Kidney epithelial cell (primary cell): Measurements from ENCODE around the gene CFAP99. TPM values are rescaled to one million over a fixed set of nuclear protein-coding genes. Genes with fewer than 3 reads are reported as not detected.
A peak's percentile ranks its signal among the peaks of the same experiment; 100 is the strongest.

Experiments
- DNase-seq: peaks from one replicate; pipeline ENCODE4 v3.0.0-alpha.2; 2010; ENCODE audit warnings: low read depth
- H3K27me3 ChIP-seq: 2 replicates; pipeline ENCODE4 v1.6.0; 2011; ENCODE audit warnings: low read length; ENCODE audit not compliant: control insufficient read depth, insufficient read depth
- H3K36me3 ChIP-seq: 2 replicates; pipeline ENCODE4 v1.5.1; 2011; ENCODE audit warnings: low read length; ENCODE audit not compliant: control insufficient read depth, insufficient read depth
- H3K4me3 ChIP-seq: 2 replicates; pipeline ENCODE4 v1.5.1; 2011; ENCODE audit warnings: low read depth, mild to moderate bottlenecking, control low read depth, low read length
- total RNA-seq: library from RNA; depleted of rRNA; stranded (reverse); fragments of >200 nt; gene quantifications from 2 replicates; pipeline ENCODE4 v1.2.3, GENCODE V29; 2015
- TF ChIP-seq, protein P1 (sequence below): IDR thresholded peaks from 2 replicates; pipeline ENCODE4 v1.5.1; 2011; ENCODE audit warnings: mild to moderate bottlenecking, moderate library complexity, low read length, control low read depth, inconsistent platforms; ENCODE audit not compliant: insufficient read depth, poor library complexity, severe bottlenecking

CFAP99 gene
- total RNA-seq, 1 donor from 2014 or later = not detected

- Histone ChIP-seq H3K27me3 (peaks cover 9% of the 10 kb centered on the region), H3K4me3 (no peak overlapping the region), H3K36me3 (no peaks in the 10 kb centered on the region)
- no peak for DNase-seq
- TF ChIP-seq, protein P1, sequence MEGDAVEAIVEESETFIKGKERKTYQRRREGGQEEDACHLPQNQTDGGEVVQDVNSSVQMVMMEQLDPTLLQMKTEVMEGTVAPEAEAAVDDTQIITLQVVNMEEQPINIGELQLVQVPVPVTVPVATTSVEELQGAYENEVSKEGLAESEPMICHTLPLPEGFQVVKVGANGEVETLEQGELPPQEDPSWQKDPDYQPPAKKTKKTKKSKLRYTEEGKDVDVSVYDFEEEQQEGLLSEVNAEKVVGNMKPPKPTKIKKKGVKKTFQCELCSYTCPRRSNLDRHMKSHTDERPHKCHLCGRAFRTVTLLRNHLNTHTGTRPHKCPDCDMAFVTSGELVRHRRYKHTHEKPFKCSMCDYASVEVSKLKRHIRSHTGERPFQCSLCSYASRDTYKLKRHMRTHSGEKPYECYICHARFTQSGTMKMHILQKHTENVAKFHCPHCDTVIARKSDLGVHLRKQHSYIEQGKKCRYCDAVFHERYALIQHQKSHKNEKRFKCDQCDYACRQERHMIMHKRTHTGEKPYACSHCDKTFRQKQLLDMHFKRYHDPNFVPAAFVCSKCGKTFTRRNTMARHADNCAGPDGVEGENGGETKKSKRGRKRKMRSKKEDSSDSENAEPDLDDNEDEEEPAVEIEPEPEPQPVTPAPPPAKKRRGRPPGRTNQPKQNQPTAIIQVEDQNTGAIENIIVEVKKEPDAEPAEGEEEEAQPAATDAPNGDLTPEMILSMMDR = no peak
Observed at GRCh38 chr4:2438822-2439718, 20.3 kb downstream of the CFAP99 start.

DNA sequence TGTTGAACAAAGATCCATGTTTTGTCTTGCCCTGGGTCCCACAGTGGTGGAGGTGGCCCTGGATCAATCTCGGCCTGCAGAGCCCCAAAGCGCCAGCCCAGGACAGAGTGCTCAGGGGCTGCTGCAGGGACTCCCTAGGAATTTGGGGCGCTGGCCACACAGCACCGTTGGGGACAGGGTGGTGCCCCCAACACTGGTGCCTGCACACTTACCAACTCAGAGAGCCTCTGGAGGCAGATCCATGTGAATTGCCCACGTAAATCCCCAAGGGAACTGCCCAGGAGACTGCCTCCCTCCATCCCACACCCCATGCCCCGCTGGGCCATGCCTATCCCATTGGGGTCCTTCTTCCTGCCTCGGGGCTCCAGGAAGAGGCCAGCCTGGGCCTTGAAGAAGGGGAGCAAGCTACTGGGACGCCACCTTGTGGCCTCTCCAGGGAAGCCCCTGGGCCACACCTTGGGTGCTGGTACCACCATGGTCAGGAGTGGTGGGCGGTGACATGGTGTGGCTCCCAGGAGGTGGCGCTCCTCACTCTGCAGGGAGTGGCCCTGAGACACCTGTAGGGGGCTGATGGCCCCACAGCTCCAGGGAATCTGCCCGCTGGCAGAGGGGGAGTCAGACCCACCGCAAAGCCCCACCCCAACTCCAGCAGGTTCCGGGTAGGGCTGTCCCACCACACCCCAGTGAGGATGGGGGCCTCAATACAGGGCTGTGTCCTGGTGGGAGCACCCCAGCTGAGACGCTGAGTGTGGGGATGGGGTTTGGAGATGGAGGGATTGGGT, 22.8 kb downstream of the CFAP99 start:
- no peak for DNase-seq
- Histone ChIP-seq H3K27me3 (peaks cover 6% of the 10 kb centered on the region), H3K4me3 (no peak overlapping the region), H3K36me3 (no peaks in the 10 kb centered on the region)
- TF ChIP-seq, protein P1 = peak; percentile 83

DNA sequence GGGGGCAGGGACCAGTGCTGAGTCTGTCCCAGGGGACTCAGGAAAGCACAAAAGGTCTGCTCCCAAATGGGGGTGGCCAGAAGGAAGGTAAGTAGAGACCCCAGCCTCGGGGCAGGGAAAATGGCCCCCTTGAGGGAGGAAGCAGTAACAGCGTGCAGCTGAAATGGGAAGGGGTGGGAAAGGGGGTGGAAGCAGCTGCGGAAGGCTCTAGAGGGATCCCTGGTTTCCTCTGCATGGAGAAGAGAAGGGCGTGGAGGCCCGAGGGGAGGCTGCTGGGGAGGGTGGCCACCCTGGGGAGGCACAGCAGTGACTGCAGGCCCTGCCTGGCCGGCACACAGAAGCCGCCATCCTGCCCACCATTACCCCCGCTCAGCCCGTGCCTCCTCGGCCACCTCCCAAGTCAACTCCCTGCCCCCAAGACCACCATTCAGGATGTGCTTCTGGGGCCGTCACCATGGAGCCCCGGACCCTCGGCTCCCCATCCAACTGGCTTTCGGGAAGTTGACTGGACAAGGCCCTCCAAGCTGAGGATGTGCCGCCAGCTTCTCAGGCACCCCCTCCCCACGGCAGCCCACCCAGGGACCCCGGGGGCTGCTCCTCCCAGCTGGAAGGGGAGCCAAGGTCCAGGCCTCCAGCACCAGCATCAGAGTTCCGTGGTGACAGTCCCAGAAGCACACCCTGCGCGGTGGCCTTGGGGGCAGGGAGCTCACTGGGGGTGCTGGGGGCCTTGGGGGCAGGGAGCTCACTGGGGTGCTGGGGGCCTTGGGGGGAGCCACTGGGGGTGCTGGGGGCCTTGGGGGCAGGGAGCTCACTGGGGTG, 23.6 kb downstream of the CFAP99 start:
- DNase-seq = no peak
- Histone ChIP-seq H3K36me3 (no peaks in the 10 kb centered on the region), H3K27me3 (peaks cover 5% of the 10 kb centered on the region), H3K4me3 (no peak overlapping the region)
- TF ChIP-seq, protein P1 = no peak

DNA sequence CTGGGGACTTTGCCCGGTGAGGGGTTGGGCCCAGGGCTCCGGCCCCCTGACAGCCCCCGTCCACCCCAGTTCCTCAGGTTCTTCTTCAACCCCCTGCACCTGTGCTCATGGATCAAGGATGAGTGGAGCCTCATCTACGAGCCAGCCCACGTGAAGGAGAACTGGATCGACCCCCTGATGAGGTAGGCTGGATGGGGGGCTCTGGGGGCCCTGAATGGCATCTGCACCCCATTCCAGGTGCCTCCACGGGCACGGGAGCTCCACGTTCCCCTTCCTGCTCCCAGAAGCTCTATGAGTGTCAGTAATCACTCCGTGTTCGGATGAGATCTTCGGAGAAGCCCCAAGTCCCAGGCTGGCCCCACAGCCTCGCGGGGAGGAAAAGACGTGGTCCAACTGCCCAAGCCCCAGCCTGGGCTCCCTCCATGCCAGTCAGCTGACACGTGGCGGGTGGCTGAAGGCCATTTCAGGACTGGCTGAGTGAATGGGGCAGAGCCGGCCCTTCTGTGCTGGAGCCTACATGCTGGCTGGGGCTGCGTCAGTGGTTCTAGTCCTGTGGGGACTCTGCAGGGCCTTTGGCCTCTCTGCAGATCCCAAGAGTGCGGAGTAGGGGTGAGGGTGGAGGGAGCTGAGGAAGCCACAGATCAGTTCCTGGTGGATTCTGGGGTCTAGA, 24.4 kb downstream of the CFAP99 start:
- no peaks in the 10 kb centered on the region for H3K36me3 ChIP-seq
- peaks cover 4% of the 10 kb centered on the region for H3K27me3 ChIP-seq
- no peak for DNase-seq
- TF ChIP-seq, protein P1 = no peak
- H3K4me3 ChIP-seq = no peak overlapping the region
